Lower leg skin (tissue), 4 donors: ENCODE measurements around the gene GTF2F2. TPM values are rescaled to one million over a fixed set of nuclear protein-coding genes. Genes with fewer than 3 reads are reported as not detected.

Source experiments
- DNase-seq, 2 donors: peaks; one replicate each; pipeline ENCODE4 v3.0.0-alpha.2; 2019; ENCODE audit warnings: low spot score in 2 of 2
- H3K4me3 ChIP-seq: fragments of 200-600 bp; sonication (generic); 2 replicates; pipeline ENCODE4 v1.5.1; 2017; ENCODE audit warnings: mild to moderate bottlenecking, low read depth; ENCODE audit not compliant: poor library complexity, severe bottlenecking
- CTCF ChIP-seq, 3 donors: fragments of 450-650 bp; IDR thresholded peaks; one replicate each; pipeline ENCODE4 v1.5.1; 2016; ENCODE audit warnings: antibody characterized with exemption in 3 of 3, mild to moderate bottlenecking in 3 of 3, moderate library complexity in 2 of 3
- POLR2A ChIP-seq, 2 donors: fragments of 450-650 bp; IDR thresholded peaks; one replicate each; pipeline ENCODE4 v1.6.1; 2016 to 2017; ENCODE audit warnings: antibody characterized with exemption in 2 of 2, mild to moderate bottlenecking in 1 of 2, moderate library complexity in 1 of 2
- WGBS, 2 donors: methylation state at CpG; one replicate each; pipeline ENCODE4 v1.1.5; 2018; 5-methylcytosine and 5-hydroxymethylcytosine counted together
- intact Hi-C: fragments of 100-400 bp; cut with DNase I; formaldehyde crosslinking; loops from one replicate; pipeline ENCODE4 v1.15.0; 2023; ENCODE audit warnings: low total_unique reads
- total RNA-seq, 4 donors: library from RNA; depleted of rRNA; stranded (reverse); fragments of >200 nt; gene quantifications; one replicate each; pipeline ENCODE4 v1.1.0, GENCODE V29; 2016

Gene GTF2F2
- total RNA-seq, 4 donors from 2014 or later = 35.6 to 52.4 (median 45.3) TPM

- H3K4me3 ChIP-seq = no peak overlapping the region
- no peak for DNase-seq
- intact Hi-C loops = no loop called here
- no peak for TF ChIP-seq POLR2A (IDR thresholded peaks at IDR 0.05)
- TF ChIP-seq CTCF (IDR thresholded peaks at IDR 0.05) = no peak
These were observed 54.2 kb downstream of the GTF2F2 start for GRCh38 chr13:45174478-45174877.

- no peak overlapping the region for H3K4me3 ChIP-seq
- no peak for DNase-seq
- no peak for TF ChIP-seq CTCF (IDR thresholded peaks at IDR 0.05)
- TF ChIP-seq POLR2A (IDR thresholded peaks at IDR 0.05) = no peak
- intact Hi-C loops = no loop called here
- WGBS, 2 donors = 84 to 85% methylated on average over 3 of the region's 3 CpGs
These were observed 58.2 kb downstream of the GTF2F2 start for GRCh38 chr13:45178349-45179162.

GRCh38 chr13:45179428-45179827 is 59.1 kb downstream of the GTF2F2 start:
- no peak for DNase-seq
- intact Hi-C loops = no loop called here
- TF ChIP-seq CTCF (IDR thresholded peaks at IDR 0.05) = no peak
- TF ChIP-seq POLR2A (IDR thresholded peaks at IDR 0.05) = no peak
- no peak overlapping the region for H3K4me3 ChIP-seq

GRCh38 chr13:45180303-45180702 is 60.0 kb downstream of the GTF2F2 start:
- 96% methylated on average over 3 of the region's 3 CpGs for WGBS, 2 donors

GRCh38 chr13:45180713-45181601 is 60.6 kb downstream of the GTF2F2 start:
- no peak for DNase-seq
- no peak overlapping the region for H3K4me3 ChIP-seq
- 91 to 93% methylated on average over 7 of the region's 7 CpGs for WGBS, 2 donors
- no peak for TF ChIP-seq POLR2A (IDR thresholded peaks at IDR 0.05)
- no peak for TF ChIP-seq CTCF (IDR thresholded peaks at IDR 0.05)
- intact Hi-C loops = no loop called here

More at GRCh38 chr13:45180303-45180702, 60.0 kb downstream of the GTF2F2 start:
- TF ChIP-seq CTCF (IDR thresholded peaks at IDR 0.05) = no peak
- no peak for TF ChIP-seq POLR2A (IDR thresholded peaks at IDR 0.05)
- intact Hi-C loops = no loop called here
- no peak for DNase-seq
- no peak overlapping the region for H3K4me3 ChIP-seq
